A549 (cell line): Measurements from ENCODE around the gene HLA-A.

Experiments used
- CHD4 ChIP-seq: fragments of 200-600 bp; sonication (generic); IDR thresholded peaks from 2 replicates; pipeline ENCODE4 v1.6.1; 2016; ENCODE audit warnings: antibody characterized with exemption, mild to moderate bottlenecking, borderline replicate concordance
- CTCF ChIP-seq: fragments of >200 bp; sonication (Bioruptor Twin); formaldehyde crosslinking; IDR thresholded peaks from 3 replicates; pipeline ENCODE4 v1.5.1; 2016
- E2F6 ChIP-seq: IDR thresholded peaks from 2 replicates; pipeline ENCODE4 v1.6.1; 2012; ENCODE audit warnings: low read depth, borderline replicate concordance
- HDAC2 ChIP-seq: fragments of 200-600 bp; sonication (generic); IDR thresholded peaks from 2 replicates; pipeline ENCODE4 v1.6.1; 2016
- HEYL ChIP-seq: fragments of 250-450 bp; sonication (Bioruptor Pico); IDR thresholded peaks from 2 replicates; pipeline ENCODE4 v1.8.0; 2021; ENCODE audit warnings: mild to moderate bottlenecking, moderate library complexity
- POLR2A ChIP-seq: IDR thresholded peaks from 2 replicates; pipeline ENCODE4 v1.6.1; 2012; ENCODE audit warnings: mild to moderate bottlenecking, low read length
- RAD21 ChIP-seq, 2 experiments: fragments of >200 bp in 1 of 2; sonication (Bioruptor Twin) in 1 of 2; formaldehyde crosslinking in 1 of 2; IDR thresholded peaks in 1 of 2; conservative IDR thresholded peaks in 1 of 2; 2 replicates in 1 of 2; 3 replicates in 1 of 2; pipeline ENCODE4 v1.6.1; 2012 to 2018; ENCODE audit warnings: inconsistent platforms in 1 of 2
- TF ChIP-seq, protein P1 (sequence below): fragments of 450-650 bp; IDR thresholded peaks from 2 replicates; pipeline ENCODE4 v1.6.1; 2014; ENCODE audit warnings: antibody characterized with exemption
- TF ChIP-seq, protein P2 (sequence below): fragments of >200 bp; sonication (Bioruptor Twin); formaldehyde crosslinking; IDR thresholded peaks from 3 replicates; pipeline ENCODE4 v1.6.1; 2016

DNA sequence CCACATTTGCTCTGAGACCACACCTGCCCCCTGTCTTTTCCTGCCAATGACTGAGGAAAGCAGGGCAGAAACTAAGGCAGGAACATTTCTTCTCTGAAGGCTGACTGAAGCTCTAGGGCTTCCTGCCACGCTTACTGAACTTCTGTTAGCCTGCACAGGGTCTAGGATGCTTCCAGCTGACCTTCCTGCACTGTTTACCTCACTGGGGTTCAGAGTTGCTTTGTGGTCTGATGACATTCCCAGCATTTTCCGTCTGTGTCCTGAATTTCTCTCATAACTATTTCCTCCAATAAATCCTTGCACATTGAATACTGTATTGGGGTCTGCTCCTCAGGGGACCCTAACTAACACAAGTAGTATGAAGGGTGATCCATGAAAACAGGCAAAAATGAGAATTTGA, 29.5 kb upstream of the HLA-A start:
- no peak for TF ChIP-seq CTCF
- no peak for TF ChIP-seq POLR2A
- no peak for TF ChIP-seq RAD21 (conservative IDR thresholded peaks at IDR 0.05 in 1 of 2, IDR thresholded peaks at IDR 0.05 in 1 of 2)
- no peak for TF ChIP-seq HEYL (CRISPR knock-in tag)
- TF ChIP-seq E2F6 = no peak
- TF ChIP-seq, protein P1, sequence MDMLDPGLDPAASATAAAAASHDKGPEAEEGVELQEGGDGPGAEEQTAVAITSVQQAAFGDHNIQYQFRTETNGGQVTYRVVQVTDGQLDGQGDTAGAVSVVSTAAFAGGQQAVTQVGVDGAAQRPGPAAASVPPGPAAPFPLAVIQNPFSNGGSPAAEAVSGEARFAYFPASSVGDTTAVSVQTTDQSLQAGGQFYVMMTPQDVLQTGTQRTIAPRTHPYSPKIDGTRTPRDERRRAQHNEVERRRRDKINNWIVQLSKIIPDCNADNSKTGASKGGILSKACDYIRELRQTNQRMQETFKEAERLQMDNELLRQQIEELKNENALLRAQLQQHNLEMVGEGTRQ = no peak
- TF ChIP-seq, protein P2, sequence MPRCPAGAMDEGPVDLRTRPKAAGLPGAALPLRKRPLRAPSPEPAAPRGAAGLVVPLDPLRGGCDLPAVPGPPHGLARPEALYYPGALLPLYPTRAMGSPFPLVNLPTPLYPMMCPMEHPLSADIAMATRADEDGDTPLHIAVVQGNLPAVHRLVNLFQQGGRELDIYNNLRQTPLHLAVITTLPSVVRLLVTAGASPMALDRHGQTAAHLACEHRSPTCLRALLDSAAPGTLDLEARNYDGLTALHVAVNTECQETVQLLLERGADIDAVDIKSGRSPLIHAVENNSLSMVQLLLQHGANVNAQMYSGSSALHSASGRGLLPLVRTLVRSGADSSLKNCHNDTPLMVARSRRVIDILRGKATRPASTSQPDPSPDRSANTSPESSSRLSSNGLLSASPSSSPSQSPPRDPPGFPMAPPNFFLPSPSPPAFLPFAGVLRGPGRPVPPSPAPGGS = no peak
- no peak for TF ChIP-seq CHD4
- no peak for TF ChIP-seq HDAC2
